OCI-LY3 (cell line): ENCODE measurements around the gene GNAQ.

Source experiments
- H2AFZ ChIP-seq: fragments of 200-600, 300-600 bp; shearing (Covaris generic); 2 replicates; pipeline ENCODE4 v1.6.0; 2014; ENCODE audit warnings: antibody characterized with exemption, low read depth, low read length
- H3K27ac ChIP-seq: fragments of 200-600, 300-600 bp; sonication (generic); 2 replicates; pipeline ENCODE4 v1.5.1; 2014; ENCODE audit warnings: mild to moderate bottlenecking, low read length, moderate library complexity, mixed read lengths
- H3K27me3 ChIP-seq: fragments of 200-600, 300-600 bp; sonication (generic); 2 replicates; pipeline ENCODE4 v1.6.1; 2014; ENCODE audit warnings: low read depth, low read length, mixed read lengths
- H3K36me3 ChIP-seq: fragments of 200-600, 300-600 bp; sonication (generic); replicated peaks from 2 replicates; pipeline ENCODE3; 2014; ENCODE audit warnings: low read depth, low read length, mixed read lengths
- H3K4me1 ChIP-seq: fragments of 300-600, 200-600 bp; sonication (generic); 2 replicates; pipeline ENCODE4 v1.6.1; 2014; ENCODE audit warnings: low read length, mixed read lengths
- H3K4me2 ChIP-seq: fragments of 200-600, 300-600 bp; sonication (generic); 2 replicates; pipeline ENCODE4 v1.6.1; 2014; ENCODE audit warnings: low read length, mixed read lengths
- H3K4me3 ChIP-seq: fragments of 300-600, 200-600 bp; sonication (generic); 2 replicates; pipeline ENCODE4 v1.5.1; 2014; ENCODE audit warnings: antibody characterized with exemption, mild to moderate bottlenecking, low read length, moderate library complexity
- H3K79me2 ChIP-seq: fragments of 300-600, 200-600 bp; shearing (Covaris generic); 2 replicates; pipeline ENCODE4 v1.6.1; 2014; ENCODE audit warnings: mild to moderate bottlenecking, low read length, mixed read lengths
- H3K9ac ChIP-seq: fragments of 300-600, 200-600 bp; shearing (Covaris generic); 2 replicates; pipeline ENCODE4 v1.6.0; 2014; ENCODE audit warnings: mild to moderate bottlenecking, low read length, moderate library complexity
- H3K9me3 ChIP-seq: fragments of 200-600, 300-600 bp; shearing (Covaris generic); 2 replicates; pipeline ENCODE4 v1.6.1; 2014; ENCODE audit warnings: low read length, mixed read lengths; ENCODE audit not compliant: insufficient read depth
- H4K20me1 ChIP-seq: fragments of 200-600, 300-600 bp; sonication (generic); 2 replicates; pipeline ENCODE4 v1.6.1; 2016; ENCODE audit warnings: low read length, mixed read lengths; ENCODE audit not compliant: insufficient read depth
- EZH2phosphoT487 ChIP-seq: fragments of 200-600 bp; shearing (Covaris generic); IDR thresholded peaks from 2 replicates; pipeline ENCODE4 v1.6.1; 2018; ENCODE audit warnings: antibody characterized with exemption, mixed run types, low read depth
- TF ChIP-seq, protein P1 (sequence below): fragments of 200-600, 300-600 bp; sonication (generic); IDR thresholded peaks from 2 replicates; pipeline ENCODE4 v1.5.1; 2014; ENCODE audit warnings: antibody characterized with exemption, low read length, low read depth

GNAQ gene

DNA sequence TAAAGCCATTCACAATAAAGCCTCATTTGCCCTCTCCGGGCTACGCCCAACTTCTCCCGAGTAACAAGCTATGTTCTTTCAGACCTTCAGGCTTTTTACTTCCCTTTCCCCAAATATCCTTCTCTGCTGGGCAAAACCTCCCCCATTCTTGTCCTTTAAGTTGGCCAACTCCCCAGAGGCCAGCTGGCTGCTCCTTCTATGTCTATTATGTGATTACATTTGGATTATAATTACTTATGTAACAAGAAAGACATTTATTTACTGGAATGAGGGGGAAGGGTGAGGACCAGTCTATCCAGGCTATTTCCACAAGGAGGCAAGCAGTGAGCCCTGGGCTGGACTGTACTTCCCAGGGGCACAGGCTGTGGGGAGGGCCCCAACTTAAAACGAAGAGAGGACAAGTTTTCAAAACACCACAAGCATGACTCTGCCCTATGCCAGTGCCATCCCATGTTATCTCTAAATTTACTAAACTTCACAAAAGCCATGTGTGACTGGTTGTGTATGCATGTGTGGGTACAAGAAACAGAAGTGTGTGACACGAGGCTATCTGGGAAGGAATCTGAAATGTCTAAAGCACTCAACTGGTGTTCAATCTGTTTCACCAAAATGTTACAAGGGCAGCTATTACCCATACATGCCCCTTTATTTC lies 84.5 kb downstream of the GNAQ start:
- H3K79me2 ChIP-seq = no peaks in the 10 kb centered on the region
- no peaks in the 10 kb centered on the region for H4K20me1 ChIP-seq
- no peak overlapping the region for H2AFZ ChIP-seq
- H3K27me3 ChIP-seq = no peaks in the 10 kb centered on the region
- peaks cover 17% of the 10 kb centered on the region for H3K4me1 ChIP-seq
- no peak overlapping the region for H3K27ac ChIP-seq
- H3K4me3 ChIP-seq = no peak overlapping the region
- H3K9me3 ChIP-seq = no peaks in the 10 kb centered on the region
- no peak overlapping the region for H3K9ac ChIP-seq
- no peak overlapping the region for H3K4me2 ChIP-seq
- TF ChIP-seq, protein P1, sequence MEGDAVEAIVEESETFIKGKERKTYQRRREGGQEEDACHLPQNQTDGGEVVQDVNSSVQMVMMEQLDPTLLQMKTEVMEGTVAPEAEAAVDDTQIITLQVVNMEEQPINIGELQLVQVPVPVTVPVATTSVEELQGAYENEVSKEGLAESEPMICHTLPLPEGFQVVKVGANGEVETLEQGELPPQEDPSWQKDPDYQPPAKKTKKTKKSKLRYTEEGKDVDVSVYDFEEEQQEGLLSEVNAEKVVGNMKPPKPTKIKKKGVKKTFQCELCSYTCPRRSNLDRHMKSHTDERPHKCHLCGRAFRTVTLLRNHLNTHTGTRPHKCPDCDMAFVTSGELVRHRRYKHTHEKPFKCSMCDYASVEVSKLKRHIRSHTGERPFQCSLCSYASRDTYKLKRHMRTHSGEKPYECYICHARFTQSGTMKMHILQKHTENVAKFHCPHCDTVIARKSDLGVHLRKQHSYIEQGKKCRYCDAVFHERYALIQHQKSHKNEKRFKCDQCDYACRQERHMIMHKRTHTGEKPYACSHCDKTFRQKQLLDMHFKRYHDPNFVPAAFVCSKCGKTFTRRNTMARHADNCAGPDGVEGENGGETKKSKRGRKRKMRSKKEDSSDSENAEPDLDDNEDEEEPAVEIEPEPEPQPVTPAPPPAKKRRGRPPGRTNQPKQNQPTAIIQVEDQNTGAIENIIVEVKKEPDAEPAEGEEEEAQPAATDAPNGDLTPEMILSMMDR = no peak
- no peak for TF ChIP-seq EZH2phosphoT487
- no peaks in the 10 kb centered on the region for H3K36me3 ChIP-seq

DNA sequence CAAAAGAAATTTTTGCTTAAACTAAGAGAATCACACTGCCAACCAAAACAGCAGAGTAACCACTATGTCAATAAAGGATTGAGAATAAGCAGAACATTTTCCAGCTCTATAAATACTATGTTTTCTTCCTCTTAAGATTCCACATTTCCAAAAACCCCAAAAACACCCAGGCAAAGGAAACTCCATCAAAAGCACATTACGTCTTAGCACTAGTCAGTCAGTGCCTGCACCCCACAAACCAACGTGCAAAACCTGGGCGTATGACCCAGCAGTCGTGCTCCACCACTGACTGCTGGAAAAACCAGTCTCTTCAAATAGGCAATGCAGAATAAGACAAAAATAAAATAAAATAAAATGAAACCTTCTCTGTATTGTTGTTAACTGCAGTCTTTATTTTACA lies 85.3 kb downstream of the GNAQ start:
- no peak overlapping the region for H3K27ac ChIP-seq
- H2AFZ ChIP-seq = no peak overlapping the region
- H4K20me1 ChIP-seq = no peaks in the 10 kb centered on the region
- no peak overlapping the region for H3K4me2 ChIP-seq
- TF ChIP-seq, protein P1 = no peak
- no peak for TF ChIP-seq EZH2phosphoT487
- no peak overlapping the region for H3K9ac ChIP-seq
- H3K79me2 ChIP-seq = no peaks in the 10 kb centered on the region
- peaks cover 17% of the 10 kb centered on the region for H3K4me1 ChIP-seq
- H3K36me3 ChIP-seq = no peaks in the 10 kb centered on the region
- no peaks in the 10 kb centered on the region for H3K9me3 ChIP-seq
- no peak overlapping the region for H3K4me3 ChIP-seq
- H3K27me3 ChIP-seq = no peaks in the 10 kb centered on the region

DNA sequence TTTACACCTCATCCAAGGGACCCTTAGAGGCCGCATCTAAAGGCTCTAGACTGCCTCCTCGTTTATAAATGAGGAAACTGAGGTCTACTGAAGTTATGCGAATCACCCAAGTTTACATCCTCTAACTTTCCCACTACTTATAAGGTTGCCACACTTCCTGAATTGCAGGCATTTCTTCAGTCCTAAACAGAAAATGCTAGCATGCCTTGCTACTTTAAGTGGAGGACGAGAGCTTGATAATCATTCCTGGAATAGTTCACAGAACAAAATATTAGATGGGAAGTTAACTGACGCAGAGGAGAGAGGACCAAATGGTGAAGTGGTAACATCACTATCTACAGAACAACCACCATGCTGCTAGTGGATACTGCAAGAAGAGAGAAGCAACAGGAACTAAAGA lies 85.8 kb downstream of the GNAQ start:
- Histone ChIP-seq H2AFZ (no peak overlapping the region), H3K36me3 (no peaks in the 10 kb centered on the region), H3K4me2 (no peak overlapping the region), H4K20me1 (no peaks in the 10 kb centered on the region), H3K4me3 (no peak overlapping the region), H3K27me3 (no peaks in the 10 kb centered on the region), H3K79me2 (no peaks in the 10 kb centered on the region), H3K9ac (no peak overlapping the region), H3K9me3 (no peaks in the 10 kb centered on the region), H3K4me1 (peaks cover 17% of the 10 kb centered on the region), H3K27ac (no peak overlapping the region)
- TF ChIP-seq EZH2phosphoT487 = no peak
- TF ChIP-seq, protein P1 = no peak

DNA sequence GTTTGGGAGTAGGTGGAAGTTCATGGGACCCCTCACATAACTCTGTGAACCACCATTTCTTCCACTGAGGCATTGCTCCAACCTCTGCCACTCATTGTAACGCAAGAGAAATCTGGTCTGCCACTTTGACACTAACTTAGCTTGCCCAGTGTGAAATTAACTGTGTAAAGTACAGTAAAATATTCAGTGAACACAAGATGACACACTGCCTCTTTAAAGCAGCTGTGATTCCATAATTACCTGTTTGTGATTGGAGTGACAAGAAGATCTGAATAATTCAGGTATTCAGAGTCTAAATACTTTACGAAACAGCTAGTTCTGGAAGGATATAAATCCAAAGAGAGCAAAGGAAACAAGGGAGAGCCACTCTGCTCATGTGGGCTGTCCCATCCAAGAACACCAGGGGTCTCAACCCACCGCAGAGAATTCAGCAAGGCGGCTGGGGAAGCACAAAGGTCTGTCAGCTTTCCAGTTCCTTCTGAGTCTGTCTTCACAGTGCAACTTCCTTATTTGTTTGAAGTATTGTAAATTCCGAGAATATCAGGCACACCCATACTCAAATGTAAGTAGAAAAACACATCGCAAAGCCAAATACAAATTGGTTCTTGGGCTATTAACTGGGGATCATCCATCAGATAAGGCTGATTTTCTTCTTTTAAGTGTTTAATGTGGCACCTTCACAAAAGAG lies 86.9 kb downstream of the GNAQ start:
- Histone ChIP-seq H3K27me3 (no peaks in the 10 kb centered on the region), H3K79me2 (no peaks in the 10 kb centered on the region), H3K9me3 (no peaks in the 10 kb centered on the region), H3K4me3 (no peak overlapping the region), H3K4me1 (peaks cover 7% of the 10 kb centered on the region), H2AFZ (no peak overlapping the region), H3K9ac (no peak overlapping the region), H3K27ac (no peak overlapping the region), H3K4me2 (peak overlapping the region; percentile 3; the same call in 1 of the 2 replicates), H4K20me1 (no peaks in the 10 kb centered on the region), H3K36me3 (no peaks in the 10 kb centered on the region)
- TF ChIP-seq EZH2phosphoT487 = no peak
- TF ChIP-seq, protein P1 = no peak
